ENCODE results near the gene VPS9D1. TPM values are rescaled to one million over a fixed set of nuclear protein-coding genes. Genes with fewer than 3 reads are reported as not detected.

VPS9D1 gene
- total and polyA plus RNA-seq, 10 of the 15 experiments (the other 5 are each of a cell fraction or from before 2014, with no cell fraction given) = 0.65 to 4.2 (median 1.1) TPM

- no peak for TF ChIP-seq CHD4 (IDR thresholded peaks at IDR 0.05)
- TF ChIP-seq, protein P1, sequence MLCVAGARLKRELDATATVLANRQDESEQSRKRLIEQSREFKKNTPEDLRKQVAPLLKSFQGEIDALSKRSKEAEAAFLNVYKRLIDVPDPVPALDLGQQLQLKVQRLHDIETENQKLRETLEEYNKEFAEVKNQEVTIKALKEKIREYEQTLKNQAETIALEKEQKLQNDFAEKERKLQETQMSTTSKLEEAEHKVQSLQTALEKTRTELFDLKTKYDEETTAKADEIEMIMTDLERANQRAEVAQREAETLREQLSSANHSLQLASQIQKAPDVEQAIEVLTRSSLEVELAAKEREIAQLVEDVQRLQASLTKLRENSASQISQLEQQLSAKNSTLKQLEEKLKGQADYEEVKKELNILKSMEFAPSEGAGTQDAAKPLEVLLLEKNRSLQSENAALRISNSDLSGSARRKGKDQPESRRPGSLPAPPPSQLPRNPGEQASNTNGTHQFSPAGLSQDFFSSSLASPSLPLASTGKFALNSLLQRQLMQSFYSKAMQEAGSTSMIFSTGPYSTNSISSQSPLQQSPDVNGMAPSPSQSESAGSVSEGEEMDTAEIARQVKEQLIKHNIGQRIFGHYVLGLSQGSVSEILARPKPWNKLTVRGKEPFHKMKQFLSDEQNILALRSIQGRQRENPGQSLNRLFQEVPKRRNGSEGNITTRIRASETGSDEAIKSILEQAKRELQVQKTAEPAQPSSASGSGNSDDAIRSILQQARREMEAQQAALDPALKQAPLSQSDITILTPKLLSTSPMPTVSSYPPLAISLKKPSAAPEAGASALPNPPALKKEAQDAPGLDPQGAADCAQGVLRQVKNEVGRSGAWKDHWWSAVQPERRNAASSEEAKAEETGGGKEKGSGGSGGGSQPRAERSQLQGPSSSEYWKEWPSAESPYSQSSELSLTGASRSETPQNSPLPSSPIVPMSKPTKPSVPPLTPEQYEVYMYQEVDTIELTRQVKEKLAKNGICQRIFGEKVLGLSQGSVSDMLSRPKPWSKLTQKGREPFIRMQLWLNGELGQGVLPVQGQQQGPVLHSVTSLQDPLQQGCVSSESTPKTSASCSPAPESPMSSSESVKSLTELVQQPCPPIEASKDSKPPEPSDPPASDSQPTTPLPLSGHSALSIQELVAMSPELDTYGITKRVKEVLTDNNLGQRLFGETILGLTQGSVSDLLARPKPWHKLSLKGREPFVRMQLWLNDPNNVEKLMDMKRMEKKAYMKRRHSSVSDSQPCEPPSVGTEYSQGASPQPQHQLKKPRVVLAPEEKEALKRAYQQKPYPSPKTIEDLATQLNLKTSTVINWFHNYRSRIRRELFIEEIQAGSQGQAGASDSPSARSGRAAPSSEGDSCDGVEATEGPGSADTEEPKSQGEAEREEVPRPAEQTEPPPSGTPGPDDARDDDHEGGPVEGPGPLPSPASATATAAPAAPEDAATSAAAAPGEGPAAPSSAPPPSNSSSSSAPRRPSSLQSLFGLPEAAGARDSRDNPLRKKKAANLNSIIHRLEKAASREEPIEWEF (IDR thresholded peaks at IDR 0.05; ENCODE audit: insufficient replicate concordance, low read depth, low read length) = no peak
- TF ChIP-seq CREB1 (IDR thresholded peaks at IDR 0.05; ENCODE audit: low read depth) = peak; percentile 53; the same call in 1 of the 2 replicates
- no peak; the same call in 1 of the 2 replicates for TF ChIP-seq TAF1 (IDR thresholded peaks at IDR 0.05; ENCODE audit: borderline replicate concordance, low read depth, low read length)
- TF ChIP-seq ZNF274 (IDR thresholded peaks at IDR 0.05; ENCODE audit: insufficient read depth, insufficient read length) = no peak
- TF ChIP-seq CBX3 (IDR thresholded peaks at IDR 0.05; ENCODE audit: borderline replicate concordance, low read depth) = no peak
- TF ChIP-seq ZBTB11 (CRISPR knock-in tag; IDR thresholded peaks at IDR 0.05) = no peak
- TF ChIP-seq RELB (IDR thresholded peaks at IDR 0.05; ENCODE audit: low read depth) = peak; percentile 30; the same call in 1 of the 2 replicates
- TF ChIP-seq HDGF (IDR thresholded peaks at IDR 0.05) = peak; percentile 74; the same call in 1 of the 2 replicates
- TF ChIP-seq ZBTB33 (IDR thresholded peaks at IDR 0.05) = no peak
- no peak for TF ChIP-seq USF2 (IDR thresholded peaks at IDR 0.05; ENCODE audit: borderline replicate concordance, low read depth, low read length)
- 0 out of 2 replicates have a peak, but pooled peaks have one; percentile 28 for TF ChIP-seq SMARCA5 (IDR thresholded peaks at IDR 0.05)
- TF ChIP-seq EGR1 (IDR thresholded peaks at IDR 0.05; ENCODE audit: borderline replicate concordance in 1 of 2, low read depth in 2 of 2, low read length in 2 of 2) = peak in 1 of 2 experiments; percentile 82; a peak in 2 of 3 replicates
- TF ChIP-seq POLR2AphosphoS2 (IDR thresholded peaks at IDR 0.05; ENCODE audit: low read depth, low read length) = no peak
Observed at GRCh38 chr16:89701425-89702406, 19.0 kb downstream of the VPS9D1 start, which contains the start of gene SPATA2L (continued).

Measured in GM12878 (cell line).